GM19395 (cell line): Measurements from ENCODE around the gene ZNF148.
"Not testable (repeated sequence)": the region's sequence is repeated elsewhere in the genome, so short reads cannot be mapped to it uniquely, and the experiment has no call there.

Experiments
- ATAC-seq: cut with Tn5 transposase; IDR thresholded peaks from one replicate; pipeline ENCODE4 v1.9.1; 2021; ENCODE audit warnings: mild to moderate bottlenecking, moderate library complexity; ENCODE audit not compliant: unreplicated experiment

Gene ZNF148

GRCh38 chr3:125378762-125379161, 3.6 kb upstream of the ZNF148 start:
- no peak for ATAC-seq

- ATAC-seq, result no peak
Measured at GRCh38 chr3:125375950-125376679, 990 bp upstream of the ZNF148 start.

GRCh38 chr3:125374501-125374995, 577 bp downstream of the ZNF148 start:
- ATAC-seq, result peak; percentile 33

- no peak for ATAC-seq
Measured at GRCh38 chr3:125367403-125368230, 7.5 kb downstream of the ZNF148 start.

- ATAC-seq, result no peak
Measured at GRCh38 chr3:125366132-125366531, 9.0 kb downstream of the ZNF148 start.

- no peak for ATAC-seq
Measured at GRCh38 chr3:125359700-125360099, 15.4 kb downstream of the ZNF148 start.

- ATAC-seq, result no peak
Measured at GRCh38 chr3:125358923-125359322, 16.2 kb downstream of the ZNF148 start.

GRCh38 chr3:125357837-125358236, 17.3 kb downstream of the ZNF148 start:
- ATAC-seq, result no peak

- ATAC-seq, result peak; percentile 74
Measured at GRCh38 chr3:125357032-125357658, 18.0 kb downstream of the ZNF148 start.

- ATAC-seq, result peak; percentile 14
Measured at GRCh38 chr3:125356140-125357026, 18.7 kb downstream of the ZNF148 start.

GRCh38 chr3:125353659-125354058, 21.5 kb downstream of the ZNF148 start:
- no peak for ATAC-seq

- no peak for ATAC-seq
Measured at GRCh38 chr3:125353128-125353527, 22.0 kb downstream of the ZNF148 start.

GRCh38 chr3:125351814-125352456, 23.2 kb downstream of the ZNF148 start:
- ATAC-seq, result no peak

- ATAC-seq, result no peak
Measured at GRCh38 chr3:125351152-125351551, 24.0 kb downstream of the ZNF148 start.

GRCh38 chr3:125350597-125350996, 24.5 kb downstream of the ZNF148 start:
- ATAC-seq, result no peak

GRCh38 chr3:125349556-125350165, 25.5 kb downstream of the ZNF148 start:
- ATAC-seq, result no peak

- no peak for ATAC-seq
Measured at GRCh38 chr3:125349055-125349454, 26.1 kb downstream of the ZNF148 start.

- not testable (repeated sequence) for ATAC-seq
Measured at GRCh38 chr3:125343367-125343766, 31.8 kb downstream of the ZNF148 start.

GRCh38 chr3:125340121-125340520, 35.0 kb downstream of the ZNF148 start:
- ATAC-seq, result no peak

GRCh38 chr3:125337506-125337905, 37.6 kb downstream of the ZNF148 start:
- no peak for ATAC-seq
